Stimulated activated CD4-positive, alpha-beta T cell treated with anti-CD3 and anti-CD28 coated beads, TNF-alpha, amount 100 ng/mL, for 48 hours (primary cell): Measurements from ENCODE around the gene C1orf53.

ENCODE experiments used
- DNase-seq, 3 donors: peaks; one replicate each; pipeline ENCODE4 v3.0.0-alpha.2; 2020; ENCODE audit warnings: low read depth in 3 of 3

C1orf53 gene

DNA sequence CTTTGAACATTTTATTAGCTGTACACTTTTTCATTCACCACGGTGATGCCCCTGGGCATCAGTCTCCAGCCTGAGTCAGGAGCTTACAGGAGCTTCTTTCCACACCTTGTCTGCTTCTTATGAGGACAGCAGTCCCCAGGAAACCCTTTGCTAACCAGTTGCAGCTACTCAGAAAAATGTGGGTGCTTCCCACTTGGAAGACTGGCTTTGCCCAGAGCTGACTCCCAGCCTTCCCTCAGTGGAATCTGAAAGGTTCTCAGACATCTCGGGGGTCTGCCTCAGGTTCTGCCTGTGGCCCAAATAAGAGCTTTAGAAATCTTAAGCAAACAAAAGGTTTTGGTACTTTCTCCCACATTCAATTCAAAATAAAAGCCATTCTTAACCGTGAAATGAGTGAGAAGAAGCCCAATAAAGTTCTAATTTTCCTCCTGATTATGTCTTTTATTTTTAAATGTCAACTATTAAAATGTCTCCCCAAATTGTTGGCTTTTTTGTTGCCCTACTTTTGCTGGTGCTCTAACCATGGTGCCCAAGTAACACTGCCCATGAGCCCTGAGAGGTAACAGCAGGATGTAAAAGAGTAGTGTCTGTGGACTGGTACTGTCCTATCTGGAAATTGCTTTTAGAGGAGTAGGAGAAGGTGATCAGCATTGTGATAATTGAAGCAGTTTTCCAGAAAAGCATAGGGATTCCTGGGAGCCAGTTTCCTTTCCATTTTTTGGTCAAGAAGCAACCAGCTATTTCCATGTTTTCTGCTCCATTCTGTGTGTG lies 5.6 kb downstream of the C1orf53 start:
- DNase-seq, result no peak

DNA sequence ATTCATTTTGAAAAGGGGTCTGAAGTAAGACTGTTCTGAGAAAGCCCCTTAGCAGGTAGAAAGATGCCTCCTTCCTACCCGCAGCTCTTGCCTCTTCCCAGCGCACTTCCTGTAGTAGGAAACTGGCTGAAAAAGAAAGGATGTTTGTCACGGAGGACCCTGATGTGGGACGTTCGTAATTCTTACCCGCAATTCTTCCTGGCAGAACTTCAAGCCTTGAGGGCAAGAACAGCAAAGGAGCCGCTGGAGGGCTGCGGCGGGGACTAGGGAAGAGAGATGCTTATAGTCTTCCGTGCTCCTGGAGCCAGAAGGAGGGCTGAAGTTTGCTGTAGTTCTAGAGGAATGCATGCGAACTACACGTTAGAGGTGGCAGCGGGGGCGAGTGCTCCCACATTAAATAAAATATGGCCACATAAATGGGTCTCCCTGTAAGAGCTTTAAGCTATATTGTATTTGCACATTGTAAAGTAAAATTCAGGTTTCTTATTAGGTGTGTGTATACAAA lies 6.3 kb downstream of the C1orf53 start:
- DNase-seq, result no peak

DNA sequence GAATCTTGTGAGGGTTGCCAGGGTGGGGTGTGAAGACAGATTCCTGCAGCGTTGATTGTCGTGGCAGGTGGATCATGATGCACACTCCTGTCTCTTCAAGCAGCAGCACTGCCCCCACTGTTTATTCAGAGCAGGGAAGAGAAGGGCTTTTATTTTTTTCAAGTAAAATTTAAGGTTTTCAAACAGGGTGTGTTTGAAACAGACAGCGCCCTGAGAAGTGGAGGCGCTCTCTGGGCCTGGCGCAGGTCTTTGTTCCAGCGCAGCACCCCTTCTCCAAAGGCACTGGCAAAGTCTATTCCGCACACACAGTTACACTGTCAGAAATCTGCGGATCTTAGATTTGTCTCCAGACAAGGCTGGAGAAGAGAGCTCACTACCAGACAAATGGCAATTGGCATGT lies 7.0 kb downstream of the C1orf53 start:
- no peak for DNase-seq

DNA sequence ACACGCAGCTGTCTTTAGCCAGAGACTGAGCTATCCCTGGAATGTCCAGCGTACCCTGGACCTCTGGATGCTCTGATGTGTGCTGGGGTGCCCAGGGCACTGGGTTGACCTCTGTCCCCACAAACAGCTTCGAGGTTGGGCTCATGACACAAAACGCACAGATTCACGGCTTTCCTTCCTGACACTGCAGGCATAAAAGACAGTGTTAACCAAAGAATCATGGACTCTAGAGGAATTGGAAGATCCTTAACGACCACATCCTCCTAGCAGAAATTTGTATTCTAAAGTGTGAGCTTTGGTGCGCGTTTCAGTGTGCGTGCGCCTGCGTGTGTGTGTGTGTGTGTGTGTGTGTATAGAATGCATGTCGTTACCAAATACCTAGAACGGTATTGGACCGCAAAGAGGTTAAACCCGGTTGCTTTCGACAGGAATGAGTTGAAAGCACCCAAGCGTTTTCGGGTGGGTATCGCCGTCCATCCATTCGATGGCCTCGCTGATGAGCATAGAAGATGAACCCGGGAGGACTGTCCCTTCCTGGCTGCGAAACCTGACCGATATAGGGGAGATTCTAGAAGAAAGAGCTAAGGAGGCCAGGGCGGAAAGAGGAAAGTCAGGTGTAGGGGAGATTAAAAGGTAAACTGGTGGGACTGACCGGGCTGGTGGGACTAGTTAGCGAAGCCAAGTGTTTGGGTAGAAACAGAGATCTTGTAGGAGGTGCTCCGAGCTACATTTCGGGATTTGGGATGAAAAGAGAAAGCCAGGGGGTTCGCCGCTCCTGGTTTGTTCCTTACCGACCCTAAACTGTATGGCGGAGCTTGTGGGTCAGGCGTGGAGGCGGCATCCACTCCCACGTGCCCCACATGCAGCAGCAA lies 7.9 kb downstream of the C1orf53 start:
- no peak for DNase-seq

DNA sequence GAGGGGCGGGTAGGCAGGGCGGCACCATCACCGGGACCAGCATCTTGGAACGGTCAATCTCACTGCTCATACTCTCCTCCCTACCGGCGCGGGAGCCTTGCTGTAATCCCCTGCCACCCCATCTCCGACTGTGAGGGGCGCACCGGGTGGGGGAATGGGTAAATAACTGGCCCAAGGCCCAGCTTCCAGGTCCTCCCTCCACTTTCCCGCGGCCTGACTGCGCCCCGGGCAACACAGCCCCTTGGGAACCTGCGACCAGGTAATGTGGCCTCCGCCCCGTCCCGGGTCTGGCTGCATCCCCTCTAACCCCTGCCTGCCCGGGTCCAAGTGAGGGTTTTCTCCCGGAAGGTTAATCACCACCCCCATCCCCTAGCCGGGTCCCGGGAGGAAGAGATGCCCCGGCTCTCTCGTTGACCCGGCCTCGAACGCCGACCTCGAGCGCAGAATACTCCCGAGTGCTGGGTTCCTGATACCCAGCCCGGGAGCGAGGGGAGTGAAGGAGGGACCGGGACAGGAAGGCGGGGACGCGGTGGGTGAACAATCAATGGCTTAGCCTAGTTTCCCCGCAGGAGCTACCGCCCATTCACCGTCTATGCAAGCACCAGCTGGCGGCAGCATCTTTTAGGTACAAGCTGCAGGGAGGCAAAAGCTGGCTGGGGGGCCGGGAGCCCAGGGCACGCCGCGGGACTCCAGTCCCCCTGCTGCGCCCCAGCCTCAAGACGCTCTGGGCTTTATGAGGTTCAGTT lies 8.9 kb downstream of the C1orf53 start:
- DNase-seq, result no peak

DNA sequence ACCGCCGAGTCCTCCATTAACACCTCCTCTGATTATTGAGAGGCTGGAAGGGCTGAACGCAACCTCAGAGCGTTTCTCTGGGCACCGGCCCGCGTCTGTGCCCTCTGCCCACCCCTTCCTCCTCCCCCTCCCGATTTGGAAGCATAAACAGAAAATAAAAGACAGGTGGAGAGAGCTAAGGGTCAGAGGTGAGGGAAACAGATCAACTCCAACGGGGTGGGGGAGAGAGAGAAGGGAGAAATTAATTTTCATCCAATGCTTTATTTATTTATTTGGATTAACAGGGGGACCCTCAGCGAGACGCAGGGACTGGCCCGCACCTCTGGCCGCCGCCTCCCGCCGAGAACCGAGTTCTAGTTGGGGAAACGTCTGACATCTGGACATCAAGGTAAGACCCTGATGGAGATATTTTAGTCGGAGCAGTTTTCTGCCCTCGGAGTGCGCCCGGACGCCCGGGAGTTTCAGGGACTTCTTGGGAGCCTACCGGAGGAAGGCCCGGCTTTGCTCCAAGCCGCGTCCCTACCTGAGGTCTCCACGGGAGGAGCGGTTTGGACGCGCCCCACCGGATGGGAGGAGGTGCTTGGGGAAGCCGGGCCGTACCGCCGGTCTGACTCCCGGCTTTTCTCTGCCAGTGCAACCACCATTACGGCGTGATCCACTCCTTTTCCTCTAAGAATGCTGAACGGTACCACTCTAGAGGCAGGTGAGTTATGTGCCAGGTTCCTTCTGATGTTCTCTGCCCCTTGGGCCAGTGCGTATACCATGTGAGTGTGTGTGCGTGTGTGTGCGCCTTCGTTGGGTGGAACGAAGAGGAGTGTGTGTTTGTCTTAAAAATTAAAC lies 9.6 kb downstream of the C1orf53 start:
- DNase-seq, result no peak

DNA sequence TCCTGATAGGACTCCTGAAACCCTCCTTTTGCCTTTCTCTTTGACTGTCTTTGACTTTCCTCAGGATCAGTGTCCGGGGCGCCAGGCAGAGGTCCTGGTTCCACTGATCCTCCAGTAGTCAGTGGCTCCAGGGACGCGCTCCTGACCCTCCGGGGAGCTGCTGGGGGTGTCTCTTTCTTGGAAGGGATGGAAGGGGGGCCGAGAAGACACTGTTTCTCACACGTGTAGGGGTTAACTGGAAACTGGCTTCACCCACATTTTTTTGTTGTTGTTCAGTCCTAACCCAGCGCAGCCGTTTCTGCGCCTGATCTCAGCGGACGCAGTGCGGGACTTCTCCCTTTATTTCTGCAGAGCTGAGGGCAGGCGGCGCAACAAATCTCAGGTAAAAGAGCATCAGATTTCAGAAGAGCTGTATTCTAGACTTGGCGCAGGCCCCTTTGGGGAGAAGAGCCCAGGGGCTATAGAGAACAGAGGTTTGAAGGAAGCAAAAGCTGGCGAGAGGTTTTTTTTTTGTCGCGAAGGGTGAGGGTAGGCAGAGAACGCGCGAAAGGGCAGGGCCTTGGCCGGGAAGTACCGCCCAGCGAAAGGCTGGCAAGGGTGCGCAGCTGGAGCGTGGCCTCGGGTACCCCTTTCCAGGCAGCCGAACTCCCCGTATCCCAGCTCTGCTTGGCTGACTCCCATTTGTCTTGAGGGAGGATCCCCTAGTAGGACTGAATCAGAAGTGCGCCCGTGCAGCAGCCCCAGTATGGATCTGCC lies 10.5 kb downstream of the C1orf53 start:
- DNase-seq, result no peak

DNA sequence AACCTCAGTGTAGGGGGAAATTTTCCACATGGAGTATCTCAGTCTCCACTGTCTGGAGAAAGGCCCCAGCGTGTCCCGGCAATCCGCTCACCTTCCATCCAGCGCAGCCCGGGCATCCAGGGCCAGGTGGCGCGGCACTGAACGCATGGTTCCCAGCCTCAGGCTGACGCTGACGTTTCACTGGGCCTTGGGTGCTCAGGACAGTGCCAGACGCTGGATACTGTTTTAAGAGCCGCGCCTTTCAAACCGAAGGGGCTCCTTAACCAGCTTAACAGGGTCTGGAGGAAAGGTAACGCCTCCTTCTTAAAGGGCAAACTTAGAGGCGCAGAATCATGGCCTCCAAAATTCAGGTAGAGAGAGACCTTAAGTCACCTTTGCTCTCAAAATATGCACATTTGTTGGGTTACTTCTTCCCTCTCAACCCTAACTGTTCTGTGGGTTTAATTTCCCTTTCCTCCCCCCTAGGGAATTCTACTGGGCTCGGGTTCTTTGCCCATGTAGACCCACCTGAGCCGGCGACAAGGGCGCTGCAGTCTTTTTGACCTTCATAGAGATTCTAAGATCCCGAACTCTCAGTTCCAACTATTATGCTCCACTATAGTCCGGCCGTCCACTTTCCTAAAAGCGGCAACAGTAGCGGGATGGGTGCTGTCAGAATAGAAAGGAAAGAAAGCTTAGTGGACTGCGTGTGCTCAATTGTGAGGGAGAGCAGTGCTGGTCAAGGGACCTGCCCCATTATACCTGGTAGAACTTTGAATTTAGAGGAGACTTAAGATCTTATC lies 11.3 kb downstream of the C1orf53 start:
- no peak for DNase-seq

DNA sequence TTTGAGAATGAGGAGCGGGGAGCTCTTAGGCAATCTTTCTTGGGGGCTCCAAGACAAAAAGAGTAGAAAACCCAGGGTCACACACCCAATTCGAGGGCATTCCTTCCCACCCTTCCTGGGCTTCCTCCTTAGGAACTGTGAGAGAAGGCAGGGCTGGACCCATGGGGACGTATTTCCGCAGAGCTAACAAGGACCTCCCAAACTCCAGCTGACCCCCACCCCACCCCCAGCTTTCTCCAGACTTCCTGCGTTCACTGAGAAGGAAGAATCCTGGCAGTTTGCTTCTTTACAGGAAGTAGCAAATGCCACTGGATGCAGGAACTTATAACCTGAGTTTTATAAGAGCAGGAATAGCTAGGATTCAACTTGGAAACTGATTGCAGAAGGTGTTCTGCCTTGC lies 12.1 kb downstream of the C1orf53 start:
- no peak for DNase-seq

DNA sequence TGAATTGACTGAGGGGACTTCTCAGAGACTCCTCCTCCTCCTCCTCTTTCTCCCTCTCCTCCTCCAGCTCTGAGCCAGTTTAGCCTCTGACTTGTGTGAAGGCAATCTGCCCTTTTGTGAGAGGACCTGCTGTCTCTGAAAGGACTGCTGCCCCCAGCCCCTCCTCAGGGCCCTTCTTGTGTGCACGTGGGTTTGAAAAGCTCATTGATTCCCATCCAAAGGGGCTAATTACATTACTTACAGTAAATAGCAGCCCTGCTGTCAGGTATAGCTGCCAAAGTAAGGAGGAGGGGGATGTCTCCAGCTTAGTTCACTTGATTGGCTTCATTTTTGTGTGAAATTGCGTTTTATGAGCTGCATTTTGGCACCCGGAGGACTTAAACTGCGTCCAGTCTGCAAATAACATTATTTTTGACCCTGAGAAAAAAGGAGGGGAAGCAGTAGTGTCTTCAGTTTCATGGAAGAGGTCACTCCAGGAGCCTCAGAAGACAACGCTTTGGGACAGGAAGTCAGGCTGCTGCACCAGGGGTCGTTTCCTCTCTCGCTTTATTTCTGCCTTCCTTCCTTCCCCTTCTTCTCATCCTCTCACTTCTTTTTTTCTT lies 12.9 kb downstream of the C1orf53 start:
- DNase-seq, result no peak

DNA sequence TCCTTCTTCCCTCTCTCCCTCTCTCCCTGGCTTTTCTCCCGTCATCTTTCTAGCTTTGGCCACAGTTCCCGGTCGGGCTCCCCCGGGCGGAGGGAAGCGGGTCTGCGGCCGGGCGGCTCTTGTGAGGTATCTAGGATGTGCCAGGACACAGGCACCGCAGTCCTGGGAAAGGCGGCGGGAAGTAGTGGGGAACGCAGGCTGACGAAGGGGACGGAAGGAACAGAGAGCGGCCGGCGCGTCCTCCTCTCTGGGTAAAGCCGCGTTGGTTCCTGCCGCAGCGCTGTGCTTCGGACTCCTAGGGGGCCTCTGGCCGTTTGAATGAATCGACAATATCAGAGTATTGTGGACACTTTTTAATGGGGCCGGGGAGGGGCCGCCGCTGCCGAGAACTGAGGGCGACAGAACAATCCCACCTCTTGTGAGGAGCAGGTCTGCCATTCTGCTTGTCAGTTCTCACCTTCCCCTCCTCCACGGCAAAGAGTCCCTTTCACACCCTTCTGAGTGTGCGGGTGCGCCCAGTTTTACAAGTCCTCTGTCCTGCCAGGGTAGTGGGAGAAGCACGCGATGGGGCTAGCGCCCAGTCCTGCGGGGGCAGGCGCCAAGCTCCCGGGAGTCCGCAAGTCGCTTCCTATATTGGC lies 13.6 kb downstream of the C1orf53 start:
- DNase-seq, result no peak

DNA sequence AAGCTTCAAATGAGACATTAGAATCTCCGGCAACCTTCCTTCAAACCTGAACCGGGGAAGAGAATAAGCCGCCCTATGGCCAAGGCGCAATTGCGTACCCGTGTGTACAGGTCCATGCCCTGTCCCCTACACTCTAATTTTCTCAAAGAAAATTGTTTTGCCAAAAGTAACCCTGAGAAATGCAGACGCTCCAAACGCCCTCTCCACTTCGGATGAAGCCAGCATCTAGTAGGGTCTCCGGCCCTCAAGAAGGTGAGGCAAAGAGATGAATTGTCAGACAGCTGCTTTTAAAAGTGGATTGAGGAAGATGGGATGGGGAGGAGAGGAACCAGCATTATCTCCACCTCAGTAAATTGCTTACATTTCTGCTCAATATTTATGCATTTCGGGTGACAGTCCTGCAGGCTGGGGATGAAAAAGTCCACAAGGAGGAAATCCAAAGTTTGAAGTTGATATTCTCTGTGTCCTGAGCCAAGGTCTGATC lies 14.1 kb downstream of the C1orf53 start:
- no peak for DNase-seq

DNA sequence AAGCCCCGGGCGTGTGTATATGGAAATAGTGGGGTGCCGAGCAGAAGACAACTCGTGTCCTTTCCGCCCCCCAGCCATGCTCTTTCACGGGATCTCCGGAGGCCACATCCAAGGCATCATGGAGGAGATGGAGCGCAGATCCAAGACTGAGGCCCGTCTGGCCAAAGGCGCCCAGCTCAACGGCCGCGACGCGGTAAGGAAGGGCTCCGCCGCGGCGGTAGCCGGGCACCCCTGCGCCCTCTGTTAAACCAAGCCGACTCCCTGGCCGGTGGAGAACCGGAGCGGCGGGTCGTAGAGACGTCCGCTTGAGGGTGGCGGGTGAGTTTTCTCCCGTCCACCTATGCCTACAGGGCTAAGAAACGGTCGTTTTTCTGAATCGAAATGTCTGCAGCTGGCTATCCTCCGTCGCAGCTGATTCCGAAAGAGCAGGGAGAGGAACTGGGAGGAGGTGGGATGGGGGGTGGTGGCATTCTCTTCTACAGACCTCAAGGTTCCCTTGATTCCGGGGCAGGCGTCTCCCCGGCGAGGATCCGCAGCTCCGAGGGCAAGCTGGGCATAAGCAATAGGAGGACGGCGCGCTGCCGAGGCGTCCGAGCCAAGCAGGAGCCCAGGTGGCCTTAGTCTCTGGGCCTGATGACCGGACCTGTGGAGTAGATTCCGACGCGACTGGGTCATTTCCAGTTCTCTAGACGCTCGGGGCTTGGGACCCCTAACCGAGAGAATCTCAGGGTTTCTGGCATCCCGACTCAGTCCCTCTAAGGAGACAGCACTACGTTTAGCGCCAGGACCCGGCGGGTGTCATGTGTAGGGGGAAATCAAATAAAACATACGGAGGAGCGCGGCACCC lies 15.6 kb downstream of the C1orf53 start:
- DNase-seq, result no peak

DNA sequence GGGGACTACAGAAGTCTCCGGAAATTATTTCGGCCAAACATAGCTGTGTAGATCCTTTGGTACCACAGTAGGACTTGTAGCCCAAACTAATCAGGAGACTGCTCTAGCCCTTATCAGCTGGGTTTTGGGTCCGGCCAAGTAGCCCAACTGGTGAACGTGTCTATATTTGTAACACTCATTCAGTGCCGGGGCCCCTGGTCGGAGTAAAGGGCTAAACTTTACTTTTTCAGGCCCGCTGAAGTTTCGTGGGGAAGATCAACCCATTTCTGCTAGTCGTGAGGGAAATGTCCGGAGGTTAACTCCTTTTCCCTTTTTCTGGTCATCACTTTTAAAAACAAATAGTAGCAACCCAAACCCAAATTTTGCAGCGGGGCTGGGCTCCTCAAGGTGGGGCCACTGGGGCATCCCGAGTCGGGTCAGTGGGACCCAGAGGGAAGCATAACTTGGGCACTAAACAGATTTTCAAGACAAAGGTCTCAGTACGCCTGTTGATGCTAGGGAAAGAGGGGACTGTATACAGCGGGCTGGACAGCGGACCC lies 16.4 kb downstream of the C1orf53 start:
- no peak for DNase-seq

DNA sequence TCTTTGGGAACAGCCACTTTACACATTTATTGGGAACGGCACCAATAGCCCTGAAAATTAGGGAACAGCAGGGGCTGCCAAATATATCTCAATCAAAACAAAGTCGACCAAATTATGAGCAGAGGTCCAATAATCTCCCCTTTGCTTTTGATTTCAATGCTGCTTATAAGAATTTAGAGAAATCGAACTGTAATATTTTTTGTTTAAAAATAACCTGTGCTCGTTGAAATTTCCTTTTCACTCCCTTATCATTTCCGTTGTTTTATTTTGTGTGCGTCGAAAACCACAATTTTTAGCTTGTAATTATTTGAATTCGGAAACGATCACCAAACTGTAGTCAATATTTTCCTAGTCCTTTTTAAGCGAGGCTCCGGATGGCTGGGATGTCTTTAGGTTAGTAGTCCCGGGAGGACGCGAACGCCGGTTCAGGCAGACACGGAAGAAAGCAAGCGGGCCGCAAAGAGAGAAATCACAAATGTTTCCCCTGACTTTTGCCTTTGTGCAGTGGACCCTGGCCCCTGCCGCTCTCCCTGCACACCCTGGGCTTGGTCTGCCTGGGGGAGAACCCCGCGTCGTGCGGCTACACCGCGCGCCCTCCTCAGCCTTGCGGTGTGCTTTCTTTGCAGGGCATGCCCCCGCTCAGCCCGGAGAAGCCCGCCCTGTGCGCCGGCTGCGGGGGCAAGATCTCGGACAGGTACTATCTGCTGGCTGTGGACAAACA lies 17.1 kb downstream of the C1orf53 start:
- no peak for DNase-seq

DNA sequence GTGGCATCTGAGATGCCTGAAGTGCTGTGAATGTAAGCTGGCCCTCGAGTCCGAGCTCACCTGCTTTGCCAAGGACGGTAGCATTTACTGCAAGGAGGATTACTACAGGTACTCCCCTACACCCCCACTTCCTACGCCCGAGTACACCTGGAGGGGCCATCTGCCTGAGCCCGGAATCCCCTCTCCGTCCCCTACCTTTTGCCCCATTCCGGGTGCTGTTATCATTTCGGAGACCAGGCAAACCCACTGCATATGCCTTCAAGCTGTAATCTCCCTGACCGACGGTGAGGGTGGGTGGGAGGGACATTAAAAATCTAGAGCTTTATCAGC lies 17.6 kb downstream of the C1orf53 start:
- DNase-seq, result no peak
